HEK293T (cell line): ENCODE measurements around the gene CLCA4.

ENCODE experiments used
- ARNT ChIP-seq: fragments of 450-650 bp; IDR thresholded peaks from 2 replicates; pipeline ENCODE4 v1.6.1; 2017; ENCODE audit warnings: mild to moderate bottlenecking
- BHLHE40 ChIP-seq: fragments of 450-650 bp; IDR thresholded peaks from 2 replicates; pipeline ENCODE4 v1.6.1; 2016; ENCODE audit warnings: mild to moderate bottlenecking, moderate library complexity, borderline replicate concordance
- CTBP1 ChIP-seq: fragments of 450-650 bp; IDR thresholded peaks from 2 replicates; pipeline ENCODE4 v1.6.1; 2016; ENCODE audit warnings: borderline replicate concordance
- FOXK2 ChIP-seq: fragments of 450-650 bp; IDR thresholded peaks from 2 replicates; pipeline ENCODE4 v1.6.1; 2016; ENCODE audit warnings: mild to moderate bottlenecking
- HDGF ChIP-seq: fragments of 450-650 bp; IDR thresholded peaks from 2 replicates; pipeline ENCODE4 v1.6.1; 2017; ENCODE audit warnings: antibody characterized with exemption, borderline replicate concordance
- LEF1 ChIP-seq: fragments of 450-650 bp; IDR thresholded peaks from 2 replicates; pipeline ENCODE4 v1.6.1; 2017; ENCODE audit warnings: mild to moderate bottlenecking, borderline replicate concordance
- NFRKB ChIP-seq: fragments of 450-650 bp; IDR thresholded peaks from 2 replicates; pipeline ENCODE4 v1.6.1; 2016; ENCODE audit warnings: mild to moderate bottlenecking, moderate library complexity
- SP1 ChIP-seq: fragments of 450-650 bp; IDR thresholded peaks from 2 replicates; pipeline ENCODE4 v1.6.1; 2017
- TARDBP ChIP-seq: fragments of 450-650 bp; IDR thresholded peaks from 2 replicates; pipeline ENCODE4 v1.6.1; 2016
- TF ChIP-seq, protein P1 (sequence below): fragments of 450-650 bp; IDR thresholded peaks from 2 replicates; pipeline ENCODE4 v1.6.1; 2016

DNA sequence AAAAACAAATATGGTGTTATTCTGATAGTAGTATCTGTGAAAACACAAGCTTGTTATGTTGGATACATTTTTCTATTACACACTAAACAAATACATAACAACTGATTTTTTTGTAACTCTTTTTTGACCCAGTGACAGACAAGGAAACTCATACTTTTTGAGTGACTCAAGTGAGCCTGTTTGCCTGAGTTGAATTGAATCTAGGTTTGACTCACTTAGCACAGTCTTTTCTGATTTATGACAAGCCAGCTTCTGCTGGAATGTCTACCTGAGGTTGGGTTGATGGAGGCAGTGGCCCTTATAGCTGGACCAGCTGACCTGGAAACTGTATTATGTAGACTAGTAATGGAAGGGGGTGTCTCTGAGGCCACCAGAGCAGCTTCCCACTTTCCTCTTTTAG, 4.2 kb upstream of the CLCA4 start:
- TF ChIP-seq NFRKB (no peak), CTBP1 (no peak), BHLHE40 (no peak), SP1 (no peak), ARNT (no peak), HDGF (no peak), LEF1 (no peak), TARDBP (no peak), FOXK2 (no peak)
- TF ChIP-seq, protein P1, sequence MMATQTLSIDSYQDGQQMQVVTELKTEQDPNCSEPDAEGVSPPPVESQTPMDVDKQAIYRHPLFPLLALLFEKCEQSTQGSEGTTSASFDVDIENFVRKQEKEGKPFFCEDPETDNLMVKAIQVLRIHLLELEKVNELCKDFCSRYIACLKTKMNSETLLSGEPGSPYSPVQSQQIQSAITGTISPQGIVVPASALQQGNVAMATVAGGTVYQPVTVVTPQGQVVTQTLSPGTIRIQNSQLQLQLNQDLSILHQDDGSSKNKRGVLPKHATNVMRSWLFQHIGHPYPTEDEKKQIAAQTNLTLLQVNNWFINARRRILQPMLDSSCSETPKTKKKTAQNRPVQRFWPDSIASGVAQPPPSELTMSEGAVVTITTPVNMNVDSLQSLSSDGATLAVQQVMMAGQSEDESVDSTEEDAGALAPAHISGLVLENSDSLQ: no peak
